ENCODE data around the gene LTF.

- no peak for TF ChIP-seq EZH2 (IDR thresholded peaks at IDR 0.05; ENCODE audit: low read depth)
- no peak for TF ChIP-seq CTCF (conservative IDR thresholded peaks at IDR 0.05)
These were observed 8.6 kb downstream of the LTF start for GRCh38 chr3:46456118-46456517.
